Fibroblast of lung (primary cell): ENCODE data around the gene CYGB. TPM values are rescaled to one million over a fixed set of nuclear protein-coding genes. Genes with fewer than 3 reads are reported as not detected.
"Not testable (repeated sequence)": the region's sequence is repeated elsewhere in the genome, so short reads cannot be mapped to it uniquely, and the experiment has no call there.

ENCODE experiments used
- DNase-seq, 2 donors: peaks; one replicate each; pipeline versions ENCODE4 v3.0.0 to v3.0.0-alpha.2; 2010; ENCODE audit warnings: low read depth in 2 of 2
- H2AFZ ChIP-seq: 2 replicates; pipeline ENCODE4 v1.5.1; 2012; ENCODE audit warnings: low read length, control low read depth, inconsistent platforms
- H3K27ac ChIP-seq: 2 replicates; pipeline ENCODE4 v1.5.1; 2011; ENCODE audit warnings: low read length, control low read depth; ENCODE audit not compliant: insufficient read depth
- H3K27me3 ChIP-seq: 2 replicates; pipeline ENCODE4 v1.5.1; 2011; ENCODE audit warnings: mild to moderate bottlenecking, low read length; ENCODE audit not compliant: control insufficient read depth, insufficient read depth
- H3K36me3 ChIP-seq: 2 replicates; pipeline ENCODE4 v1.5.1; 2011; ENCODE audit warnings: low read length; ENCODE audit not compliant: control insufficient read depth, insufficient read depth
- H3K4me1 ChIP-seq: 2 replicates; pipeline ENCODE4 v1.5.1; 2011; ENCODE audit warnings: low read length; ENCODE audit not compliant: control insufficient read depth, insufficient read depth; ENCODE audit errors: extremely low read depth
- H3K4me2 ChIP-seq: 2 replicates; pipeline ENCODE4 v1.5.1; 2011; ENCODE audit warnings: low read length, control low read depth; ENCODE audit not compliant: insufficient read depth; ENCODE audit errors: extremely low read depth
- H3K4me3 ChIP-seq, 4 experiments: fragments of 200-600 bp in 1 of 4; sonication (generic) in 1 of 4; replicated peaks in 1 of 4; 2 replicates each; pipeline ENCODE4 v1.5.1; 2011 to 2016; ENCODE audit warnings: low read length in 4 of 4, low read depth in 3 of 4, mild to moderate bottlenecking in 3 of 4, control low read depth in 2 of 4, inconsistent platforms in 1 of 4, mixed read lengths in 1 of 4; ENCODE audit not compliant: insufficient read depth in 1 of 4; ENCODE audit errors: control extremely low read depth in 1 of 4
- H3K79me2 ChIP-seq: 2 replicates; pipeline ENCODE4 v1.5.1; 2012; ENCODE audit warnings: mild to moderate bottlenecking, low read length, inconsistent platforms; ENCODE audit not compliant: control insufficient read depth, insufficient read depth
- H3K9ac ChIP-seq: 2 replicates; pipeline ENCODE4 v1.5.1; 2011; ENCODE audit warnings: mild to moderate bottlenecking, low read length, control low read depth; ENCODE audit not compliant: insufficient read depth
- H3K9me3 ChIP-seq: 2 replicates; pipeline ENCODE4 v1.5.1; 2012; ENCODE audit warnings: low read depth, low read length; ENCODE audit not compliant: control insufficient read depth, insufficient read depth
- H4K20me1 ChIP-seq: 2 replicates; pipeline ENCODE4 v1.5.1; 2011; ENCODE audit warnings: low read length; ENCODE audit not compliant: control insufficient read depth, insufficient read depth; ENCODE audit errors: extremely low read depth
- CTCF ChIP-seq, 2 donors: IDR thresholded peaks in 1 of 2; conservative IDR thresholded peaks in 1 of 2; 1 replicate in 1 of 2; 2 replicates in 1 of 2; pipeline ENCODE4 v1.5.1; 2011 to 2012; ENCODE audit warnings: low read length in 2 of 2, control low read depth in 1 of 2, inconsistent platforms in 1 of 2, low read depth in 1 of 2, mild to moderate bottlenecking in 1 of 2
- EZH2 ChIP-seq: IDR thresholded peaks from 2 replicates; pipeline ENCODE4 v1.5.1; 2012; ENCODE audit warnings: low read length, control low read depth, mild to moderate bottlenecking; ENCODE audit errors: missing control alignments
- polyA plus RNA-seq, 2 donors: library from polyadenylated mRNA; depleted of rRNA in 1 of 2; stranded (reverse) in 1 of 2; unstranded in 1 of 2; fragments of >200 nt; gene quantifications; 2 replicates each; pipeline ENCODE4 v1.2.1, GENCODE V29; 2011 to 2012; ENCODE audit warnings: missing spikeins in 1 of 2
- total RNA-seq: library from RNA; depleted of rRNA; stranded (reverse); fragments of >200 nt; gene quantifications from 2 replicates; pipeline ENCODE4 v1.2.1, GENCODE V29; 2014

Gene CYGB
- total and polyA plus RNA-seq, 2 donors (not counting 1 experiment from before 2014, with no cell fraction given) = 10.0 to 12.4 TPM

DNA sequence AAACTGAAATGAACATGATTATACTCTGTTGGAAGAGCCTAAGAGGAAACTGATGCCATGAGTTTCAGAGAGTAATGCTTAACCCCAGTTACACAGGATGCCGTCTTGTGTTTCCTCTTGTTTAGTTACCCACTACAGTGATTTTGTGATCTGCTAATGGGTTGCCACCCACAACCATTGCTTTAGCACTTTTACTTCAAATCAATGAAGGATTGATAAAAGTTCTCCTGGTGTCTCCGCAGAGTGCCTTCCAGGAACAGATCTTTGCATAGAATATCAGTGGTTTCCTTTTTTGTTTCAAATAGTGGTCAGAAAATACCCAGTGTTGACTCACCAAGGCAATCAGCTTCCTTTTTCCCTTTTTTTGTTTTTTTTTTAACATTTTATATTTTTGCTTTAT lies 25.9 kb upstream of the CYGB start:
- H3K36me3 ChIP-seq, H3K9ac ChIP-seq, H3K4me3 ChIP-seq, H3K9me3 ChIP-seq, DNase-seq, H3K27ac ChIP-seq, H4K20me1 ChIP-seq, H3K27me3 ChIP-seq, H3K4me2 ChIP-seq, H2AFZ ChIP-seq: not testable (repeated sequence)
- Histone ChIP-seq H3K79me2 (peaks cover 34% of the 10 kb centered on the region), H3K4me1 (peaks cover 17% of the 10 kb centered on the region)

DNA sequence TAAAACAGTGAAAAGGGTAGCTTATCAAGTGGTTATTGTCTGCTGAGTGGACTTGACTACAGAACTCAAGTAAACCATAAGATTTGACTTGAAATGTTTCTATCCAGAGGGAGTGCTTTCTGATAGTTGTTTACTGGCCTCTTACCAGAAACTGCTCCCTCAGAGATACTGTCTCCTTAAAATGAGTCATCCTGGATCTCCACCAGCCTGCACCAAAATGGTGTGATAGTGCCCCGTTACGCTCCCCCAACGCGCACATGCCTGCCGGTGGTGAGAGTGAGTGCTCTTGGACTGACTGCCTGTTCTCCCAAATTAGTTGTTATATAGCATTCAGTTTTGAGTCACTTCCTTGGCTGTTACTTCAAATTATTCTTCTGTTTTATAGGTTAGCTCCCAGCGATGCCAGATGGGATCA lies 25.2 kb upstream of the CYGB start:
- peaks cover 17% of the 10 kb centered on the region for H3K4me1 ChIP-seq
- H3K36me3 ChIP-seq = no peaks in the 10 kb centered on the region
- TF ChIP-seq EZH2 = no peak
- TF ChIP-seq CTCF (conservative IDR thresholded peaks at IDR 0.05 in 1 of 2, IDR thresholded peaks at IDR 0.05 in 1 of 2; ENCODE audit: low read depth in 1 of 2, low read length in 2 of 2) = no peak
- H3K9me3 ChIP-seq = no peaks in the 10 kb centered on the region
- peak; percentile 90 to 94 for DNase-seq
- no peaks in the 10 kb centered on the region for H4K20me1 ChIP-seq
- H3K9ac ChIP-seq = no peak overlapping the region
- H3K4me3 ChIP-seq = no peak overlapping the region
- no peaks in the 10 kb centered on the region for H3K27me3 ChIP-seq
- peaks cover 40% of the 10 kb centered on the region for H3K79me2 ChIP-seq
- H2AFZ ChIP-seq = no peak overlapping the region
- H3K27ac ChIP-seq = peak overlapping the region; percentile 37
- H3K4me2 ChIP-seq = peak overlapping the region; percentile 45

GRCh38 chr17:76561799-76562268 lies 24.3 kb upstream of the CYGB start:
- peak overlapping the region; percentile 75 for H3K4me2 ChIP-seq
- H3K4me1 ChIP-seq = peaks cover 17% of the 10 kb centered on the region
- H3K4me3 ChIP-seq = peak overlapping the region in 2 of 4 experiments; percentile 15 to 42
- no peak overlapping the region for H3K9ac ChIP-seq
- peak in 1 of 2 donors; percentile 66 for DNase-seq
- no peak overlapping the region for H2AFZ ChIP-seq
- peaks cover 41% of the 10 kb centered on the region for H3K79me2 ChIP-seq
- H3K27me3 ChIP-seq = no peaks in the 10 kb centered on the region
- H3K9me3 ChIP-seq = no peaks in the 10 kb centered on the region
- H4K20me1 ChIP-seq = no peaks in the 10 kb centered on the region
- TF ChIP-seq EZH2 (no peak), CTCF (conservative IDR thresholded peaks at IDR 0.05 in 1 of 2, IDR thresholded peaks at IDR 0.05 in 1 of 2; ENCODE audit: low read depth in 1 of 2, low read length in 2 of 2) (no peak)
- H3K36me3 ChIP-seq = no peaks in the 10 kb centered on the region
- H3K27ac ChIP-seq = peak overlapping the region; percentile 46
